ENCODE data around the gene TAPBP. TPM values are rescaled to one million over a fixed set of nuclear protein-coding genes. Genes with fewer than 3 reads are reported as not detected.
A peak's percentile ranks its signal among the peaks of the same experiment; 100 is the strongest.

TAPBP gene
- total and polyA plus RNA-seq, 9 of the 15 experiments (the other 6 are each of a cell fraction or from before 2014, with no cell fraction given), result 5.6 to 74.0 (median 22.3) TPM

GRCh38 chr6:33279971-33280511 lies 33.8 kb downstream of the TAPBP start (continued):
- TF ChIP-seq ZNF280A (IDR thresholded peaks at IDR 0.05; ENCODE audit: low read depth, partially characterized antibody) (no peak), ATF1 (CRISPR knock-in tag; IDR thresholded peaks at IDR 0.05) (no peak), ATF1 (tag; IDR thresholded peaks at IDR 0.05) (no peak), ARID1B (IDR thresholded peaks at IDR 0.05) (no peak), PPARD (CRISPR knock-in tag; IDR thresholded peaks at IDR 0.05) (no peak), MIER1 (IDR thresholded peaks at IDR 0.05; ENCODE audit: low read depth) (no peak), HMGN3 (IDR thresholded peaks at IDR 0.05; ENCODE audit: borderline replicate concordance, extremely low read depth, insufficient read length, low read depth, low read length) (no peak), CTCFL (IDR thresholded peaks at IDR 0.05; ENCODE audit: borderline replicate concordance, insufficient read depth, low read depth, low read length, poor library complexity, severe bottlenecking) (peak; percentile 65), IRF9 (tag; IDR thresholded peaks at IDR 0.05) (no peak), BHLHE40 (IDR thresholded peaks at IDR 0.05; ENCODE audit: low read length) (peak; percentile 44), ATF3 (IDR thresholded peaks at IDR 0.05) (no peak), ATF3 (CRISPR knock-in tag; conservative IDR thresholded peaks at IDR 0.05) (no peak), CBFA2T2 (conservative IDR thresholded peaks at IDR 0.05) (no peak), MCM2 (IDR thresholded peaks at IDR 0.05; ENCODE audit: low read depth) (no peak), ZNF778 (CRISPR knock-in tag; IDR thresholded peaks at IDR 0.05) (no peak), NR2C1 (IDR thresholded peaks at IDR 0.05) (peak; percentile 74), NR2C1 (tag; IDR thresholded peaks at IDR 0.05) (peak; percentile 76)

Measured in K562 (cell line).